ENCODE results near the gene HDAC9. TPM values are rescaled to one million over a fixed set of nuclear protein-coding genes. Genes with fewer than 3 reads are reported as not detected.
A peak's percentile ranks its signal among the peaks of the same experiment; 100 is the strongest.

The HDAC9 gene
- polyA plus RNA-seq, 1 of the 3 experiments (the other 2 are of a cell fraction): 11.6 TPM

GRCh38 chr7:18873734-18874336, 378.3 kb downstream of the HDAC9 start:
- DNase-seq: peak; percentile 19

DNA sequence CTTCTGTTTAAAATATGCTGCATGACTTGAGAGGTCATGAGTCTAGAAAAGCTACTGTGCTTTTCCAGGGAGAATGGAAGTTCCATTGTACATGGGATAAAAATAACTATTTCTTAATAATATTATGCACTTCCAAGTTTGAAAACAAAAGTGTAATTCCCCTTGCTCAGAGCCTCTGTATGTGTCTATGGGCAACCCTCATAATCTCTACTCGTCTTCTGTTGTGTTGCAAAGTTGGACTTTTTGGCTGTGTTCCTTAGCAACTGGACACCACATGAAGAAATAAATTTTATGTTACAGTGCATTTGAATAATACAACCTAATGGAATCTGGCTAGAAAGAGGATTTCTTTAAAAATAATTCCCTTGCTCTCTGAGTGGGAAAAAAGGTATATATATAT, 379.3 kb downstream of the HDAC9 start:
- Histone ChIP-seq H3K27me3 (ENCODE audit: insufficient read depth) (no peaks in the 10 kb centered on the region), H3K9ac (no peak overlapping the region), H3K4me3 (ENCODE audit: low read depth in 2 of 2, low read length in 1 of 2) (no peak overlapping the region), H3F3A (replicated peaks; ENCODE audit: insufficient read depth) (no peaks in the 10 kb centered on the region), H3K4me2 (no peak overlapping the region), H3K4me1 (ENCODE audit: control insufficient read depth in 1 of 2, insufficient read depth in 2 of 2, low read depth in 1 of 2, low read length in 1 of 2) (peaks cover 0 to 3% of the 10 kb centered on the region in 2 experiments; a peak in 2 of 4 replicates), H3K79me2 (ENCODE audit: insufficient read depth) (no peaks in the 10 kb centered on the region), H3K9me3 (no peaks in the 10 kb centered on the region), H3K9me2 (no peaks in the 10 kb centered on the region), H3K36me3 (replicated peaks in 1 of 2; ENCODE audit: control insufficient read depth in 1 of 2, insufficient read depth in 2 of 2, low read length in 1 of 2) (no peaks in the 10 kb centered on the region), H4K20me1 (ENCODE audit: insufficient read depth) (no peaks in the 10 kb centered on the region), H3K27ac (ENCODE audit: low read depth in 2 of 2, low read length in 1 of 2) (no peak overlapping the region), H2AFZ (ENCODE audit: low read depth) (no peak overlapping the region)
- ChIA-PET POLR2A (interaction anchor here (0.6 kb wide), 1 partner anchor 211 kb away, joined by 3 read pairs; no protein-coding TSS in a partner anchor), CTCF (interaction anchor here (2.2 kb wide), 1 partner anchor 13 kb away, joined by 12 read pairs; no protein-coding TSS in a partner anchor)
- WGBS (ENCODE audit: low lambda C conversion rate): 94% methylated on average over 1 of the region's 1 CpG
- DNase-seq: no peak
- TF ChIP-seq TEAD4 (IDR thresholded peaks at IDR 0.05; ENCODE audit: borderline replicate concordance, insufficient read depth): no peak
- no peak for TF ChIP-seq CHD2 (IDR thresholded peaks at IDR 0.05; ENCODE audit: low read length, partially characterized antibody)
- TF ChIP-seq NFIC (IDR thresholded peaks at IDR 0.05; ENCODE audit: borderline replicate concordance): no peak
- TF ChIP-seq USF2 (IDR thresholded peaks at IDR 0.05; ENCODE audit: borderline replicate concordance, low read depth, low read length): no peak
- TF ChIP-seq GATA2 (CRISPR knock-in tag; IDR thresholded peaks at IDR 0.05): no peak
- TF ChIP-seq GABPA (IDR thresholded peaks at IDR 0.05; ENCODE audit: low read depth): no peak
- TF ChIP-seq MXI1 (IDR thresholded peaks at IDR 0.05; ENCODE audit: low read depth, low read length): no peak
- TF ChIP-seq EP300 (IDR thresholded peaks at IDR 0.05; ENCODE audit: borderline replicate concordance in 1 of 2, low read depth in 1 of 2, low read length in 1 of 2): no peak
- TF ChIP-seq SMC3 (IDR thresholded peaks at IDR 0.05; ENCODE audit: low read depth, low read length): no peak
- TF ChIP-seq POLR2AphosphoS5 (IDR thresholded peaks at IDR 0.05; ENCODE audit: low read depth, low read length): no peak
- TF ChIP-seq RFX5 (IDR thresholded peaks at IDR 0.05; ENCODE audit: low read length): no peak
- TF ChIP-seq FOXJ3 (CRISPR knock-in tag; IDR thresholded peaks at IDR 0.05): no peak
- TF ChIP-seq PBX3 (IDR thresholded peaks at IDR 0.05): no peak
- no peak for TF ChIP-seq FOXM1 (IDR thresholded peaks at IDR 0.05; ENCODE audit: low read depth)

More at GRCh38 chr7:18873734-18874336, 378.3 kb downstream of the HDAC9 start:
- no peak overlapping the region for H3K9ac ChIP-seq
- H3K79me2 ChIP-seq (ENCODE audit: insufficient read depth): no peaks in the 10 kb centered on the region
- H2AFZ ChIP-seq (ENCODE audit: low read depth): no peak overlapping the region
- no peaks in the 10 kb centered on the region for H3K9me3 ChIP-seq
- H3F3A ChIP-seq (replicated peaks; ENCODE audit: insufficient read depth): no peaks in the 10 kb centered on the region
- no peaks in the 10 kb centered on the region for H4K20me1 ChIP-seq (ENCODE audit: insufficient read depth)
- peaks cover 0 to 3% of the 10 kb centered on the region in 2 experiments; a peak in 2 of 4 replicates for H3K4me1 ChIP-seq (ENCODE audit: control insufficient read depth in 1 of 2, insufficient read depth in 2 of 2, low read depth in 1 of 2, low read length in 1 of 2)
- H3K4me3 ChIP-seq (ENCODE audit: low read depth in 2 of 2, low read length in 1 of 2): no peak overlapping the region
- POLR2A ChIA-PET: no interaction called here
- H3K27ac ChIP-seq (ENCODE audit: low read depth in 2 of 2, low read length in 1 of 2): peak overlapping the region; percentile 18 to 27
- no peaks in the 10 kb centered on the region for H3K9me2 ChIP-seq
- CTCF ChIA-PET: interaction anchor here (0.9 to 2.2 kb wide), 3 partner anchors 14 to 169 kb away, joined by 3 to 12 read pairs (median 3); no protein-coding TSS in a partner anchor
- H3K36me3 ChIP-seq (replicated peaks in 1 of 2; ENCODE audit: control insufficient read depth in 1 of 2, insufficient read depth in 2 of 2, low read length in 1 of 2): no peaks in the 10 kb centered on the region
- no peak overlapping the region for H3K4me2 ChIP-seq
- no peaks in the 10 kb centered on the region for H3K27me3 ChIP-seq (ENCODE audit: insufficient read depth)
- WGBS (ENCODE audit: low lambda C conversion rate): 70% methylated on average over 5 of the region's 5 CpGs
- no peak for TF ChIP-seq ELF1 (IDR thresholded peaks at IDR 0.05)
- TF ChIP-seq FOXM1 (IDR thresholded peaks at IDR 0.05; ENCODE audit: low read depth): no peak
- no peak for TF ChIP-seq USF1 (IDR thresholded peaks at IDR 0.05; ENCODE audit: borderline replicate concordance, low read depth)
- peak; percentile 46 for TF ChIP-seq SMC3 (IDR thresholded peaks at IDR 0.05; ENCODE audit: low read depth, low read length)
- TF ChIP-seq TAF1 (IDR thresholded peaks at IDR 0.05; ENCODE audit: borderline replicate concordance, low read depth, low read length): no peak
- TF ChIP-seq MEF2A (IDR thresholded peaks at IDR 0.05; ENCODE audit: borderline replicate concordance, low read depth): no peak
- peak; percentile 54 for TF ChIP-seq RAD21 (IDR thresholded peaks at IDR 0.05; ENCODE audit: low read length)
- 0 out of 4 replicates have a peak, but pooled peaks of 1 of the 2 experiments have one; percentile 14 for TF ChIP-seq EP300 (IDR thresholded peaks at IDR 0.05; ENCODE audit: borderline replicate concordance in 1 of 2, low read depth in 1 of 2, low read length in 1 of 2)
- TF ChIP-seq FOSL2 (IDR thresholded peaks at IDR 0.05; ENCODE audit: borderline replicate concordance, low read depth): no peak
- TF ChIP-seq JUND (IDR thresholded peaks at IDR 0.05): no peak
- no peak for TF ChIP-seq YY1 (IDR thresholded peaks at IDR 0.05; ENCODE audit: low read depth)
- TF ChIP-seq, protein P1, sequence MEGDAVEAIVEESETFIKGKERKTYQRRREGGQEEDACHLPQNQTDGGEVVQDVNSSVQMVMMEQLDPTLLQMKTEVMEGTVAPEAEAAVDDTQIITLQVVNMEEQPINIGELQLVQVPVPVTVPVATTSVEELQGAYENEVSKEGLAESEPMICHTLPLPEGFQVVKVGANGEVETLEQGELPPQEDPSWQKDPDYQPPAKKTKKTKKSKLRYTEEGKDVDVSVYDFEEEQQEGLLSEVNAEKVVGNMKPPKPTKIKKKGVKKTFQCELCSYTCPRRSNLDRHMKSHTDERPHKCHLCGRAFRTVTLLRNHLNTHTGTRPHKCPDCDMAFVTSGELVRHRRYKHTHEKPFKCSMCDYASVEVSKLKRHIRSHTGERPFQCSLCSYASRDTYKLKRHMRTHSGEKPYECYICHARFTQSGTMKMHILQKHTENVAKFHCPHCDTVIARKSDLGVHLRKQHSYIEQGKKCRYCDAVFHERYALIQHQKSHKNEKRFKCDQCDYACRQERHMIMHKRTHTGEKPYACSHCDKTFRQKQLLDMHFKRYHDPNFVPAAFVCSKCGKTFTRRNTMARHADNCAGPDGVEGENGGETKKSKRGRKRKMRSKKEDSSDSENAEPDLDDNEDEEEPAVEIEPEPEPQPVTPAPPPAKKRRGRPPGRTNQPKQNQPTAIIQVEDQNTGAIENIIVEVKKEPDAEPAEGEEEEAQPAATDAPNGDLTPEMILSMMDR (IDR thresholded peaks at IDR 0.05): peak; percentile 77
- no peak for TF ChIP-seq RFX5 (IDR thresholded peaks at IDR 0.05; ENCODE audit: low read length)
- TF ChIP-seq TCF12 (IDR thresholded peaks at IDR 0.05): peak; percentile 49
- TF ChIP-seq GABPA (IDR thresholded peaks at IDR 0.05; ENCODE audit: low read depth): no peak
- TF ChIP-seq CHD2 (IDR thresholded peaks at IDR 0.05; ENCODE audit: low read length, partially characterized antibody): no peak

All from SK-N-SH (cell line).